ENCODE results near the gene SYNGR1. TPM values are rescaled to one million over a fixed set of nuclear protein-coding genes. Genes with fewer than 3 reads are reported as not detected.
A peak's percentile ranks its signal among the peaks of the same experiment; 100 is the strongest.

Gene SYNGR1, protein sequence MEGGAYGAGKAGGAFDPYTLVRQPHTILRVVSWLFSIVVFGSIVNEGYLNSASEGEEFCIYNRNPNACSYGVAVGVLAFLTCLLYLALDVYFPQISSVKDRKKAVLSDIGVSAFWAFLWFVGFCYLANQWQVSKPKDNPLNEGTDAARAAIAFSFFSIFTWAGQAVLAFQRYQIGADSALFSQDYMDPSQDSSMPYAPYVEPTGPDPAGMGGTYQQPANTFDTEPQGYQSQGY
- 50.1 TPM for total RNA-seq

DNA sequence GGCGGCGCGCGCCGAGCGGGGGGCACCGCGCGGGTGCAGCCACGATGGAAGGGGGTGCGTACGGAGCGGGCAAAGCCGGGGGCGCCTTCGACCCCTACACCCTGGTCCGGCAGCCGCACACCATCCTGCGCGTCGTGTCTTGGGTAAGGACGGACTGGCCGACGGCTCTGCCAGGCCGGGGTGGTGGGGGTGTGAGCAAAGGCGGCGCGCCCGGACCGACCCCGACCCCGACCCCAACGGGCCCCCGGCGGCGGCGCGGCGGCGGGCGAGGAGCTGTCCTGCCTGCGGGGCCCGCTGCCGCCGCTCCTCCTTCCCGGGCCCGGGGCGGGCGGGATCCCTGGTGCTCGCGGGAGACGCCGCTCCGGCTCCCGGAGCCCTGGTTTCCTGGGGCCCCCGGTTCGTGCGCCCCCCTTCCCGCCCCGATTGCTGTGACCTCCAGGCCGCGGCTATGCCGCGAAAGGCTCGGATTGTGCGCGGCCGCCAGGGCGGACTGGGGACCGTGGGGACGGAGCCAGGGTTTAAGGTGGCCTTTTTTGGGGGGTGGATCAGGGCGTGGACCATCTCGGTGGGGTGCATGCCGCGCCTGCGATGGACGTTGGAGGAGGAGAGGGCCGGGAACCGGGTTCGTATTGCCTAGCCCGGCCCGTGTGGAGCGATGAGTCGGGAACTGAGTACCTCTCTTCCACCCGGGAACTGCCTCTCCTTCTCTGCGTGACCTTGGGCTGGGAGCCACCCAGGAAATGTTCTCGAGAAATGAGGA lies at the start of gene SYNGR1:
Gene SYNGR1, plus strand, starts transcription at position 25 of the 760 bp plus-strand sequence. Its CDS starts 20 bp downstream, at position 45.
- FAIRE-seq (no peak), DNase-seq (ENCODE audit: low spot score in 2 of 2) (peak in 1 of 2 donors; percentile 40)

DNA sequence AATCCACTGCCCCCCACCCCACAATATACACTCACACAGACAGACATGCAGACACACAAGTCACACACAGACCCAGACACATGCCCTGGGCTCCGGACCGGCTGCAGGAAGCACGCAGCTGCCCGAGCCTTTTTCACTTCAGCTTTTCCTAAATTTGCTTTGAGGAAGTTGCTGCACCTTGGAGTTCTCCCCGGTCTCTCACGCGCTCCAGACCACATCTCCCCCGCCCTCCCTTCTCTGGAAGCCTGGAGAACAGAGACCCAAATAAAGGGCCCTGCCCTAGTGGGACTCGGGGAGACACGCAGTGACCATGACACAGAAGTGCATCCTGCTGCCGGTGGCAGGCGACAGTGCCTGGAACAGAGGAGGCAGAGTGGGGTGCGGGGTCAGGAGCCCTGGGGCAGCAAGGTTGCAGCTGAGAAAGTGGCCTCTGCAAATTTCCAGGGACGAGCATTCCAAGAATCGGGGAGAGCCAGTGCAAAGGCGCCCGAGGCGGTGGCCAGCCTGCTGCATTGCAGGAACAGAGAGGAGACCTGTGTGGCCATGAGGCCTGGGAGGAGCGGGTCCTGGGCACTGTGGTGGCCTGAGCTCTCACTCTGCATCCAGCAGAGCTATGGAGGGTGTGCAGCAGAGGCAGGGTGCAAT lies 49.5 kb upstream of the SYNGR1 start:
- DNase-seq (ENCODE audit: low spot score in 2 of 2) (no peak), FAIRE-seq (no peak)

DNA sequence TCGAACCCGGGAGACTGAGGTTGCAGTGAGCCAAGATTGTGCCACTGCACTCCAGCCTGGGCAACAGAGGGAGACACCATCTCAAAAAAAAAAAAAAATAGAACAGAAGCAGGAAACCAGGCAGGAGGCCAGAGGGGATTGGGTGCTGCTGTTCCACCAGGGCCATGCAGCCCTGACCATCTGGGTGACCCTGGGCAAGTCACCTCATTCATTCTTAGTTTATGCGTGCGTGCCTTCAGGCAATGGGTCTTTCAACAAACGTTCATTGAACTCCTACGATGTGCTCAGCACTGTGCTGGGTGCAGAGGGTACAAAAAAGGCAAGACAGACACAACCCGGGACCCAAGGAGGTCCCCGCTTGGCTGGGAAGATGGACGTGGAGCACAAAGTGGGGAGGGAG lies 48.7 kb upstream of the SYNGR1 start:
- FAIRE-seq (no peak), DNase-seq (ENCODE audit: low spot score in 2 of 2) (no peak)

DNA sequence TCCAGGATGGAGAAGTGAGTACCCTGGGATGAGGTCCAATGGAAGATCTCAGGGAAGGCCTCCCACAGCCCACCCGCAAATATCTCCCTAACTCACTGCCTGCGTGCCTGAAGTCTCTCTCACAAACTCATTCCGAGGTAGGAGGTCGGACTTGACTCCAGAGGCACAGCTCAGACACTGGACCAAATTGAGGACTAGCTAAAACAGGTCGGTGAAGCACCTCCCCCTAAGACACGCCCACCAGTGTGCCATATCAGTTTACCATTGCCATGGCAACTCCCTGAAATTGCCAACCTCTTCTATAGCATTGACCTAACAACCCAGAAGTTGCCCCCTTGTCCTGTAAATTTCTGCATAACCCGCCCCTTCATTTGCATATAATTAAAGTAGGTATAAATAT lies 47.9 kb upstream of the SYNGR1 start:
- DNase-seq (ENCODE audit: low spot score in 2 of 2) (no peak), FAIRE-seq (no peak)

DNA sequence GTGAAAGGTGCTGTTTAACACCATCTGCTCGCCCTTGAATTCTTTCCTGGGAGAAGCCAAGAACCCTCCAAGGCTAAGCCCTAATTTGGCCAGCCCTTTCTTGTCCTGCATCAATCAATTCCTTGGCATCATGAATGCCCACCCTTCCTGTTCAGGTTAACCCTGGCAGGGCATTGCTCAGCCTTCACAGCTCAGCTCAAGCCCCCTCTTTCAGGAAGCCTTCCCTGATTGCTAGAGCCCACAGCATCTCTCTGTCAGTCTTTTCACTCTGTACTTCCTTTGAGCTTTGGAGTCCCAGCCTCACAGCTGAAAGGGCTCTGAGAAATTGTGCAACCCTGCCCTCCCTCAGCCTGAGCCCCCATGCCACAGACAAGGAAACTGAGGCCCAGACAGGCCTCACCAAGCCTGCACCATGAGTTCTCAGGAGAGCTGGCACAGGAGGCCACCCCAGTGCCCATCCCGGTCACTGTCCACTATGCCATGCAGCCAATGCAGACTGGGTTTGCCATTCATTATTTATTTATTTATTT lies 47.3 kb upstream of the SYNGR1 start:
- no peak for DNase-seq (ENCODE audit: low spot score in 2 of 2)
- no peak for FAIRE-seq

DNA sequence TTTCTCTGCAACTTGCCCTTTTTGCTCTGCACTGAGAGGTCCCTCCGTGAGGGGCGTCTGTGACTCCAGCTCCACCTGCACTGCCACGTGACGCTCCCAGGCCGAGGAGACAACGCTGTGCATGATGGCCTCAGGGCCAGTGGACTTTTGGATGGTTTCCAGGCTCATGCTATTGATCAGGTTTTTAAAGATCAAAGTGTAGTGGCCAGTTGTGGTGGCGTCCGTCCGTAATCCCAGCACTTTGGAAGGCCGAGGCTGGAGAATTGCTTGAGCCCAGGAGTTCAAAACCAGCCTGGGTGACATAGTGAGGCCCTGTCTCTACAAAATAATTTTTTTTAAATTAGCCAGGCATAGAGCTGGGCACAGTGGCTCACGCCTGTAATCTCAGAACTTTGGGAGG lies 46.4 kb upstream of the SYNGR1 start:
- no peak for DNase-seq (ENCODE audit: low spot score in 2 of 2)
- FAIRE-seq: no peak

DNA sequence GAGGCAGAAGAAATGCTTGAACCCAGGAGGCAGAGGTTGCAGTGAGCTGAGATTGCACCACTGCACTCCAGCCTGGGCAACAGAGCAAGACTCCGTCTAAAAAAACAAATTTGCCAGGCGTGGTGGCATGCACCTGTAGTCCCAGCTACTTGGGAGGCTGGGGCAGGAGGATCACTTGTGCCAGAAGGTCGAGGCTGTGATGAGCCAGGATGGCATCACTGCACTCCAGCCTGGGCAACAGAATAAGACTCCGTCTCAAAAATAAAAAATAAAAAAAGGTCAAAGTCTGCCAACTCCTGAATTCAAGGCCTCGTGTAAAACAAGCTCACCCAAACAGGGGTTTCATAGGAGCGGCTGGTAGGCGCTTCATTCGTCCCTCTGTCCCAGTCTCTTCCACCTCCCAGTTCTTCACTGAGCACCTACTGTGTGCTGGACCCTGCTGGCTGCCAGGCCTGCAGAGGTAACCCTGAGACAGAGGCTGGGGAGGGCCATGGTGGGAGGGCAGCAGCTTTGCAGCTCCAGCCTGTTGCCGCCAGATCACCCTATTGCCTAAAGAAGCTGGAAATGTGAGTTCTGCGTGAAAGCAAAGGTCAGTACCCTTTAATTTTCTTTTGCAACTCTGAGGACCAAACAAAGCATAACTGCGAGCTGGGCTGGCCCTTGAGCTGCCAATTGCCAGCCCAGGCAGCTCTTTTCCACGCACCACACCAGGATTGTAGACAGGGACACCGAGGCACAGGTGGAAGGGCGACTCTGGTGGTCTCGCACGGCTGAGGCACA lies 45.7 kb upstream of the SYNGR1 start:
- no peak for FAIRE-seq

DNA sequence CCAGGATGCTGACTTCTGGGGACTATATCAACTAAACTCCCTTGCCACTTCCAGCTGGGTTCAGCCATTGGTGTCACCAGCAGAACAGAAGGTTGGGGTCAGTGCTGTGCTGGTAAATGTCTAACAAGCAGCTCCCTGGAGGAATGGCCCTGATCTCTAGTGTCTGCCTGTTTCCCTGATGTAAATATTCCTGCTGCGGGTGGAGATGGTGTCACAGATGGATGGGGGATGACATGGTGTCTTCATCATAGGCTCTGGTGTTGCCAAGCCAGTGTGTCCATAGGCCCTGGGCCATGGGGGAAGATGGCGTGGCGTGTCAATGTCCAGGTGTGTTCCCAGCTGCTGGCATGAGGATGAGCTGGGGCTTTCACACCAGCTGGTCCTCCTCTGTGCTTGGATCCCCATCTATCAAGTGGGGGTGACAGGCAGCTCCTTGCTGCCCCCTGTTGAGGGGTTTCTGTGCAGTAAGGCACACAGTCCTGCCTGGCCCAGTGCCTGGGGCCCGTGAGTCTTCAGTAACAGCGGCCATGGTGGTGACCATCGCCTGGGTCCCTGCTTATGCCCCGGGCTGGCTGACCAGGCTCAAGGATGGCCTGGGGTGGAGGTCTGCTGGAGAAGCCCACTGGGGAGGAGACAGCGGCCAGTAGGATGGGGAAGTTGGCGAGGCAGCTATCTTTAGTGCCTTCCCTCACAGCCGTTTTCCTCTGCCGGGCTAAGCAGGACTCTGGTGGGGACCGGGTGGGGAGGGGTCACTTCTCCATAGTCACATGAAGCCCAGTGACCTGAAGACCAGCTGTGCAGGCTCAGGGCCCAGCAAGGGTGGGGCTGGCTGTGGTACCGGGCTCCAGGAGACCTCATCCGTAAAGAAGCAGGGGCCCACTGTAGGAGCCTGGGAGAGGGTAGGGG lies 43.1 kb upstream of the SYNGR1 start:
- DNase-seq (ENCODE audit: low spot score in 2 of 2) (no peak), FAIRE-seq (no peak)

More for the DNA sequence above, 45.7 kb upstream of the SYNGR1 start:
- DNase-seq (ENCODE audit: low spot score in 2 of 2): no peak

DNA sequence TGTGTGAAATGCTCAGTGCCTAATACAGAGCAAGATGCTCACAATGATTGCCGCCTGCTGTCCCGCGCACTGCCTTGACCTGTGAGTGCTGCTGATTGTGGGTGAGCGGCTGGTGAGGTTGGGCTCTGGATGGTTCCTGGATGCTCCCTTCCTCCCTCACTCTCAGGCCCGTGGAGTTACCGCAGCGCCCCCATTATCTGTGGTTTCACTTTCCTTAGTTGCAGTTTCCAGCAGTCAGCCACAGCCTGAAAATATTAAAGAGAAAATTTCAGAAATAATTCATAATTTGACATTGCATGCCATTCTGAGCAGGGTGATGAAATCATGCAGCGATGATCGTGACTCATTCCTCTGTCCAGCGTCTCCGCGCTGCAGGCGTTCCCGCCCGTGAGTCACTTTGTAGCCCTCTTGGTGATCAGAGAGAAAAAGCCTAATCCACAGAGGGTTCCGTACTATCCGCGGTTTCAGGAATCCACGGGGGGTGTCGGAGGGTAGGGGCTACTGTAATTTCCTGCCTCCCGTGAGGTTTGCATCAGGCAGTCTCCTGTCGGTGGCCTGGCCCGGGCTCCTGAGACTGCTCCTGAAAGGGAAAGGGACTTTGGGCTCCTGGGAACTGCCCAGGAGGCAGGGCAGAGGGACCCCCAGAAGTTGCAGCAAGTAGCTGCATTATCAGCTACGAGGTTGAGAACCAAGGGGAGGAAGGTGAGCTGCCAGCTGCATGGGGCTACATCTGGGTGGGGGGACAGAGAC lies 41.0 kb upstream of the SYNGR1 start:
- FAIRE-seq (no peak), DNase-seq (ENCODE audit: low spot score in 2 of 2) (no peak)

DNA sequence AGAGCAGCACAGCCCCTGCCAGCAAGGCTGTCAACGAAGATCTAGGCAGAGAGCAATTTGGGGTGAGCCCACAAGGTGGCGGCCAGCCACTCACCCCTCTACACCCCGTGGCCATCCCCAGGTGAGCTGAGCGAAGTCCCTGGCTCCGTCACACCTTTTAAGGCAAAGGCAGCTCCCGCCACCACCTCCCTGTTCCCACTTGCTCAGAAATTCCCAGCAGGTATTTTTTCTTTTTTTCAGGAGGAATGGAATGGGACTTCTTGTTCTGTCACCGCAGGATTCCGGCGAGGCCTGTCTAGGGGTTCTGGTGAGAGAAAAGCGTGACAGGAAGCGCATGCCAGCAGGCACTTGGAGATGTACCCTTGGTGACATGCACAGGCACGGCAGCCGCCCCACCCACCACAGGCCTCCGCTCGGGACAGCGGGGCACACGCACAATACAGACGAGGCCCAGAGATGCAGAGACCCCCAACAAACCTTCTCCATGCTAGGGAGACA lies 40.4 kb upstream of the SYNGR1 start:
- DNase-seq (ENCODE audit: low spot score in 2 of 2): no peak
- FAIRE-seq: no peak

DNA sequence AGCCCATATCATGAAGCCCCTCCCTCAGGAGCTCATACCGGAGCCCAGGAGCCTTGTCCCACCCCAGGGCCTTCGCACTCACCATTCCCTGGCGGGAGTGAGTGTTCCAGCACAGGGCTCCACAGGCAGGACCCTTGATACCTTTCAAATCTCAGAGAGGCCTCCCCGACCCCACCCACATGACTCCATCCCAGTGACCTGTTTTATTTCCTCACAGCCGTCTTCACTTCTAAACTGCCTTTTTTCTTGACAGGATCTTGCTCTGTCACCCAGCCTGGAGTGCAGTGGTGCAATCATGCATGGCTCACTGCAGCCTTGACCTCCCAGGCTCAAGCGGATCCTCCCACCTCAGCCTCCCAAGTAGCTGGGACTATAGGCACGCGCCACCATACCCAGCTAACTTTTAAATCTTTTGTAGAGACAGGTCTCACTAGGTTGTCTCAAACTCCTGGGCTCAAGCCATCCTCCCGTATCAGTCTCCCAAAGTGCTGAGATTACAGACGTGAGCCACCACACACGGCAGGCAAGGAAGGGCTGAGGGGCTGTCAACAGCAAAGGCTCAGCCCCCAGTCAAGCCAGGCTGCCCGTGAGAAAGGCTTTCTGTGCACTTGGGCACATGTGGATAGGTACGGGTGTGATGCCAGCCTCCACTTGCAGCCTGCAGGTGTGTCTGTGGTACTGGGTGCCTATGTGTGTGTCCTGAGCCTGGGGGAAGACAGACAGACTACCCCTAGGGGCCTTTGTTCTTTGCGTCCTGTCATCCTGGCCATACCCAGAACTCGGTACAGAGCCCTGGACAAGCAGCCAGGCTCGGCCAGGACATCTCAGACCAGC lies 39.7 kb upstream of the SYNGR1 start:
- DNase-seq (ENCODE audit: low spot score in 2 of 2): no peak
- FAIRE-seq: no peak

DNA sequence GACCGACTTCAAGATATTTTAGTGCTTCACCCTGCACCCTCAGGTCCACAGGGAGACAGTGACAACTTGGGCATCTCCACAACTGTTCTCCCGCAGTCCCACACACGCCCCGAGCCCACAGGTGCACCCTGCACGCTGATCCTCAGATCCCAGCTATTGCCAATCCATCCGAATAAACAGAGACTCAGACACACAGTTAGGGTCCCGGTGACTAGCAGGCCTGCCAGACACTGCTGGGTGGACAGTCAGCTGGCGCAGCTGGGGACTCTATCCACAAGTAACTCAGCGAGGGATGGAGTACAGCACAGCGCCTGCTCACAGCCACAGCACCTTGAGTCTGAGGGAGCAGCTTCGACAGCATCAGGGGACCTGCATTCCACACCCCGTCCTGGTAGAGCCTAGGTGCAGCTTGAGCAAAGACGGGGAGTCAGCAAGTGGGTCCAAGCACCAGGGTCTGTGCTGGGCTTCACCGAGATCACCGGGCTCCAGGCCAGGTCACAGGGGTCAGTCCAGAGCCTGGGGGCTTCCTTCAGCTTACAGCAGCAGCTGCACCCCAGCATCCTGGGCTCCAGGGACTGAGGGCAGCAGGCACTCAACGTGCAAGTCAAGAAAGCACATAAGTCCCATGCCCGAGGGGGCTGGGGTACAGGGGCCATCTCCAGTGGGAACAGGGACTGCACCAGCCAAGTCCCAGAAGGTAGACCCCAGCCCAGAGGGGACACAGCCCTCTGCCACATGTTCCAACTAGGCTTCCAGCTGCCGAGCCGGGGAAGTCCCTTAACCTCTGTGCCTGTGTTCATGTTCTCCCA lies 38.0 kb upstream of the SYNGR1 start:
- DNase-seq (ENCODE audit: low spot score in 2 of 2) (no peak), FAIRE-seq (no peak)

DNA sequence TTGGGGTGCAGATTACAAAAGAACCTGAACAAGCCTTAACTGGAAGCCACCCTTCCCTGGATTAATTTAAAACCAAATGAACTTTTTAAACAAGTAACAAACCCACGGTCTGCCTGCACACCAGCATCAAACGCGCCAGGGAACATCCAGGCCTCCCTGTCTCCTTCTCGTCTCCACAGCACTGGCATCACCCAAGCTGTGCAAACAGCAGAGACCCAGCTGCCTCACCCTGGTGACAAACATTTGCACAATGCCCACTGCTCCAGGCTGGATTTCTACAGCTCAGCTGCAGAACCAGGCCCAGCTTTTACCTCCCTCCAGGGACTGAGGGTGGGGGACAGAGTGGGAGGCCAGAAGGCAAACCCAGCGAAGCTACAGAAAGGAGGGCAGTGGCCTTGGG lies 37.4 kb upstream of the SYNGR1 start:
- DNase-seq (ENCODE audit: low spot score in 2 of 2): no peak
- FAIRE-seq: no peak

DNA sequence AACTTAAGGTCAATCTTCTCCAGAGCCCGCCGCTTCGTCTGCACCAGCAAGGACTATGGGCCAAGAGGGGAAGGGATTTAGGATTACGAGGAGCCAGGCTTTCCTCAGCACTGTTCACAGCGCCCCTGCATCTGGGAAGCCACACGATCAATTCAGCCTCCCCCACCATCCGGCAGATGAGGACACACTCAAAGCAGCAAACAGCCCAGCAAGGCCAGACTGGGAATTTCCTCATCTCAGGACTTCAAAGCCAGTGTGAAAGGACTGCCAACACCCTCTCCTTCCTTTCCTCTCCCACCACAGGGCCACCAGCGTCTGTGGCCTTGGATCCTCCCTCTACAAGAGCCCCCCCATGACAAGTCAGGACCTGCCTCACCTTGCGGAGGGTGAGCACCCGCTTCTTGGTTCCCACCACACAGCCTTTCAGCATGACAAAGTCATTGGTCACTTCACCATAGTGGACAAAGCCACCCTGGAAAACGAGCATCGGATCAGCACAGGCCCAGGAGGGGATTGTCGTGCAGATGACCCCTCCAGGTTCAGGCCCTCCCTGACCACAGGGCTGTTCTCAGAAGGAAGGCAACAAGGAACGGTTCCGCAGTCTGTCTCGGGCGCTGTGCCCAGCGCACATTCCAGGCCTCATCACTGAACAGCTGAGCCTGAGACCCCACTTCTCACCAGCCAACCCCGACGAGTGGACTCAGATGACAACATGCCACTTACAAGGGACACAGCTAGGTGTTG lies 36.4 kb upstream of the SYNGR1 start:
- no peak for FAIRE-seq
- DNase-seq (ENCODE audit: low spot score in 2 of 2): no peak

DNA sequence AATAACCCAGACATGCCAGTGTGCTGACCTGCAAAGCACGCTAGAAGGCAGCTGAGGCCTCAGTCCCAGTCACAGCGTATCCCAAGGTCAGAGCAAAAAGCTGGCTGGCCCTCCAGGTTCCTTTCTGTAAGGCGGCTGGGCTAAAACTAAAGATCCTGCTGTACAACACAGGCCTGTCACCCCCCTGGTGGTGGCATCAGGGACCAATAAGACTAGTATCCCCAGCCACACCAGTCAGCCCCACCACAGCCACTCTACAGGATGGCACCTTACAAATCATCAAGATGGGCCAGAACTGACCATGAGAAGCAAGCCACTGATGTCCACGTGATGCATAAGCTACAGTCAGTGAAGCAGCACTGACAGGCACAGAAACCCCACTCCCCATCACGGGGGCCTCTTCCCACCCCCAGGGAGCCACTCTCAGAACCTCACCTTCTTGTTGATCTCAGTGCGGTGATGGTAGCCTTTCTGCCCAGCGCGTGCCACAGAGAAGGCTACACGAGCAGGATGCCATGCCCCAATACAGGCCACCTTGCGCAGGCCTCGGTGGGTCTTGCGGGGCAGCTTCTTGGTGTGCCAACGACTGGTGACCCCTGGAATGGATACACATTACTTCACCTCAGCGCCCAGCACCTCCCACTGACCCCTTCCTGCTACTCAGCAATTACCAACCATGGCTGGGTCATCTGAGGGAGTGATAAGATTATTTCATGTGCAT lies 35.4 kb upstream of the SYNGR1 start:
- FAIRE-seq: no peak
- DNase-seq (ENCODE audit: low spot score in 2 of 2): no peak

DNA sequence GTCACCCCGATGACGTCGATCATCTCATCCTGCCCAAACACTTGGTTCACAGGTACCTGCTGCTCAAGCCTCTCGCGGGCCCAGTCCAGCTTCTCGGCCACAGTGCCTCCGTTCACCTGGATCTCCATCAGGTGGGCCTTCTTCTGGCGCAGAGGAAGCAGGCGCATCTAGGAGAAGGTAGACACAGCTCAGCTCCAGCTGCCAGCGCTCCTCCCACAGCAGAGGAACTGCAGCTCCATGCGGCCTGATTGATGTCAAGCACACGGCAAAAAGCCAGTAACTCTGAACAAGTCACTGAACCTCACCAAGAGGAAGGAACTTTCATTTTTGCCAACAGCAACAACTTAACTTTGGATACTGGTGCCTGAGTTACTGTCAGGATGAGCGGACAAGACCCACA lies 34.4 kb upstream of the SYNGR1 start:
- DNase-seq (ENCODE audit: low spot score in 2 of 2): no peak

More for the DNA sequence above, 34.4 kb upstream of the SYNGR1 start:
- FAIRE-seq: no peak
